K562 (cell line): ENCODE measurements around the gene MAP2K7. TPM values are rescaled to one million over a fixed set of nuclear protein-coding genes. Genes with fewer than 3 reads are reported as not detected.

Experiments
- CBFB ChIP-seq: sonication (generic); formaldehyde crosslinking; IDR thresholded peaks from 2 replicates; pipeline ENCODE4 v1.4.0; 2020; ENCODE audit warnings: mild to moderate bottlenecking, missing genetic modification reagents
- CBX3 ChIP-seq, 2 experiments: IDR thresholded peaks; 1 replicate in 1 of 2; 2 replicates in 1 of 2; pipeline ENCODE4 v1.6.1; 2012; ENCODE audit warnings: inconsistent platforms in 2 of 2, low read length in 2 of 2, borderline replicate concordance in 1 of 2, control low read depth in 1 of 2
- EGR1 ChIP-seq: fragments of 450-650 bp; conservative IDR thresholded peaks from 2 replicates; pipeline ENCODE4 v1.6.1; 2017; ENCODE audit warnings: mild to moderate bottlenecking
- EHMT2 ChIP-seq: fragments of 450-650 bp; IDR thresholded peaks from 2 replicates; pipeline ENCODE4 v1.6.1; 2018; ENCODE audit warnings: antibody characterized with exemption
- ELF2 ChIP-seq: fragments of 250-450 bp; sonication (Bioruptor Pico); IDR thresholded peaks from 2 replicates; pipeline ENCODE4 v1.5.0; 2021; ENCODE audit warnings: mild to moderate bottlenecking
- HDAC1 ChIP-seq, 2 experiments: fragments of 450-650 bp; IDR thresholded peaks; 2 replicates each; pipeline ENCODE4 v1.6.1; 2016 to 2017; ENCODE audit warnings: inconsistent platforms in 1 of 2, mild to moderate bottlenecking in 1 of 2, moderate library complexity in 1 of 2
- MTA1 ChIP-seq: fragments of 450-650 bp; IDR thresholded peaks from 2 replicates; pipeline ENCODE4 v1.6.1; 2017; ENCODE audit warnings: borderline replicate concordance
- ZBTB33 ChIP-seq: sonication (generic); formaldehyde crosslinking; IDR thresholded peaks from 2 replicates; pipeline ENCODE4 v1.8.1; 2023; ENCODE audit warnings: mild to moderate bottlenecking, missing genetic modification reagents
- ZNF23 ChIP-seq: fragments of 250-450 bp; sonication (Bioruptor Pico); IDR thresholded peaks from 2 replicates; pipeline ENCODE4 v1.4.0; 2020; ENCODE audit warnings: mild to moderate bottlenecking
- ZNF609 ChIP-seq: sonication (generic); formaldehyde crosslinking; IDR thresholded peaks from 2 replicates; pipeline ENCODE4 v1.8.1; 2023; ENCODE audit warnings: missing genetic modification reagents, mild to moderate bottlenecking, borderline replicate concordance
- polyA plus RNA-seq, 8 experiments: library from polyadenylated mRNA; depleted of rRNA in 4 of 8; stranded (reverse) in 5 of 8; unstranded in 3 of 8; fragments of >200 nt; fragmentation: Nextera tagmentation in 2 of 8; fragmentation: Illumina TruSeq in 1 of 8; extraction: Ambion mirVana in 2 of 8; extraction: Trizol in 1 of 8; gene quantifications; 2 replicates each; pipeline versions ENCODE4 v1.2.1 to v1.2.3, GENCODE V29; 2011 to 2014; ENCODE audit warnings: inconsistent platforms in 1 of 8, missing spikeins in 1 of 8
- total RNA-seq, 7 experiments: library from RNA; depleted of rRNA in 6 of 7; stranded (reverse); fragments of >200 nt in 6 of 7; fragmentation: Illumina TruSeq in 2 of 7; extraction: Trizol in 2 of 7; gene quantifications; 2 replicates each; pipeline versions ENCODE4 v1.2.1 to v1.2.3, GENCODE V29; 2011 to 2021; ENCODE audit warnings: low replicate concordance in 1 of 7
- TF ChIP-seq, protein P1 (sequence below): IDR thresholded peaks from 2 replicates; pipeline ENCODE4 v1.6.1; 2014; ENCODE audit warnings: antibody characterized with exemption
- TF ChIP-seq, protein P2 (sequence below): sonication (generic); formaldehyde crosslinking; IDR thresholded peaks from 2 replicates; pipeline ENCODE4 v1.8.1; 2023; ENCODE audit warnings: mild to moderate bottlenecking, missing genetic modification reagents
- TF ChIP-seq, protein P3 (sequence below), 2 experiments: IDR thresholded peaks; 2 replicates each; pipeline ENCODE4 v1.6.1; 2012; ENCODE audit warnings: improper control_type of control experiment in 2 of 2, low read depth in 2 of 2, low read length in 2 of 2, borderline replicate concordance in 1 of 2

Gene MAP2K7
- total and polyA plus RNA-seq, 9 of the 15 experiments (the other 6 are each of a cell fraction or from before 2014, with no cell fraction given) = 0.51 to 45.8 (median 14.1) TPM

- TF ChIP-seq, protein P1, sequence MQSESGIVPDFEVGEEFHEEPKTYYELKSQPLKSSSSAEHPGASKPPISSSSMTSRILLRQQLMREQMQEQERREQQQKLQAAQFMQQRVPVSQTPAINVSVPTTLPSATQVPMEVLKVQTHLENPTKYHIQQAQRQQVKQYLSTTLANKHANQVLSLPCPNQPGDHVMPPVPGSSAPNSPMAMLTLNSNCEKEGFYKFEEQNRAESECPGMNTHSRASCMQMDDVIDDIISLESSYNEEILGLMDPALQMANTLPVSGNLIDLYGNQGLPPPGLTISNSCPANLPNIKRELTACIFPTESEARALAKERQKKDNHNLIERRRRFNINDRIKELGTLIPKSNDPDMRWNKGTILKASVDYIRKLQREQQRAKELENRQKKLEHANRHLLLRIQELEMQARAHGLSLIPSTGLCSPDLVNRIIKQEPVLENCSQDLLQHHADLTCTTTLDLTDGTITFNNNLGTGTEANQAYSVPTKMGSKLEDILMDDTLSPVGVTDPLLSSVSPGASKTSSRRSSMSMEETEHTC = no peak
- TF ChIP-seq ZBTB33 (no peak), EHMT2 (no peak), ZNF609 (no peak), ELF2 (CRISPR knock-in tag) (no peak), HDAC1 (IDR thresholded peaks at IDR 0.05) (peak in 1 of 2 experiments; percentile 87; a peak in 2 of 4 replicates), ZNF23 (CRISPR knock-in tag) (no peak), CBFB (no peak), MTA1 (no peak), EGR1 (peak; percentile 74), CBX3 (IDR thresholded peaks at IDR 0.05; ENCODE audit: borderline replicate concordance in 1 of 2, low read length in 2 of 2) (no peak)
- TF ChIP-seq, protein P2, sequence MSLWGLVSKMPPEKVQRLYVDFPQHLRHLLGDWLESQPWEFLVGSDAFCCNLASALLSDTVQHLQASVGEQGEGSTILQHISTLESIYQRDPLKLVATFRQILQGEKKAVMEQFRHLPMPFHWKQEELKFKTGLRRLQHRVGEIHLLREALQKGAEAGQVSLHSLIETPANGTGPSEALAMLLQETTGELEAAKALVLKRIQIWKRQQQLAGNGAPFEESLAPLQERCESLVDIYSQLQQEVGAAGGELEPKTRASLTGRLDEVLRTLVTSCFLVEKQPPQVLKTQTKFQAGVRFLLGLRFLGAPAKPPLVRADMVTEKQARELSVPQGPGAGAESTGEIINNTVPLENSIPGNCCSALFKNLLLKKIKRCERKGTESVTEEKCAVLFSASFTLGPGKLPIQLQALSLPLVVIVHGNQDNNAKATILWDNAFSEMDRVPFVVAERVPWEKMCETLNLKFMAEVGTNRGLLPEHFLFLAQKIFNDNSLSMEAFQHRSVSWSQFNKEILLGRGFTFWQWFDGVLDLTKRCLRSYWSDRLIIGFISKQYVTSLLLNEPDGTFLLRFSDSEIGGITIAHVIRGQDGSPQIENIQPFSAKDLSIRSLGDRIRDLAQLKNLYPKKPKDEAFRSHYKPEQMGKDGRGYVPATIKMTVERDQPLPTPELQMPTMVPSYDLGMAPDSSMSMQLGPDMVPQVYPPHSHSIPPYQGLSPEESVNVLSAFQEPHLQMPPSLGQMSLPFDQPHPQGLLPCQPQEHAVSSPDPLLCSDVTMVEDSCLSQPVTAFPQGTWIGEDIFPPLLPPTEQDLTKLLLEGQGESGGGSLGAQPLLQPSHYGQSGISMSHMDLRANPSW (CRISPR knock-in tag) = no peak
- TF ChIP-seq, protein P3, sequence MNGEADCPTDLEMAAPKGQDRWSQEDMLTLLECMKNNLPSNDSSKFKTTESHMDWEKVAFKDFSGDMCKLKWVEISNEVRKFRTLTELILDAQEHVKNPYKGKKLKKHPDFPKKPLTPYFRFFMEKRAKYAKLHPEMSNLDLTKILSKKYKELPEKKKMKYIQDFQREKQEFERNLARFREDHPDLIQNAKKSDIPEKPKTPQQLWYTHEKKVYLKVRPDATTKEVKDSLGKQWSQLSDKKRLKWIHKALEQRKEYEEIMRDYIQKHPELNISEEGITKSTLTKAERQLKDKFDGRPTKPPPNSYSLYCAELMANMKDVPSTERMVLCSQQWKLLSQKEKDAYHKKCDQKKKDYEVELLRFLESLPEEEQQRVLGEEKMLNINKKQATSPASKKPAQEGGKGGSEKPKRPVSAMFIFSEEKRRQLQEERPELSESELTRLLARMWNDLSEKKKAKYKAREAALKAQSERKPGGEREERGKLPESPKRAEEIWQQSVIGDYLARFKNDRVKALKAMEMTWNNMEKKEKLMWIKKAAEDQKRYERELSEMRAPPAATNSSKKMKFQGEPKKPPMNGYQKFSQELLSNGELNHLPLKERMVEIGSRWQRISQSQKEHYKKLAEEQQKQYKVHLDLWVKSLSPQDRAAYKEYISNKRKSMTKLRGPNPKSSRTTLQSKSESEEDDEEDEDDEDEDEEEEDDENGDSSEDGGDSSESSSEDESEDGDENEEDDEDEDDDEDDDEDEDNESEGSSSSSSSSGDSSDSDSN (IDR thresholded peaks at IDR 0.05; ENCODE audit: borderline replicate concordance in 1 of 2, low read depth in 2 of 2, low read length in 2 of 2) = no peak
These were observed 32.0 kb upstream of the MAP2K7 start (continued) for GRCh38 chr19:7871437-7872305.
